HCT116 (cell line): ENCODE results near the gene DLEC1. TPM values are rescaled to one million over a fixed set of nuclear protein-coding genes. Genes with fewer than 3 reads are reported as not detected.
A peak's percentile ranks its signal among the peaks of the same experiment; 100 is the strongest.

Experiments
- CEBPB ChIP-seq: IDR thresholded peaks from 2 replicates; pipeline ENCODE4 v1.6.1; 2012; ENCODE audit warnings: low read depth
- ELF1 ChIP-seq: IDR thresholded peaks from 2 replicates; pipeline ENCODE4 v1.6.1; 2012; ENCODE audit warnings: low read depth, borderline replicate concordance
- EZH2 ChIP-seq: fragments of 200-600 bp; sonication (generic); IDR thresholded peaks from 2 replicates; pipeline ENCODE4 v1.6.1; 2017; ENCODE audit warnings: antibody characterized with exemption, mixed run types
- FOSL1 ChIP-seq: IDR thresholded peaks from 2 replicates; pipeline ENCODE4 v1.6.1; 2012; ENCODE audit warnings: low read depth
- RAD21 ChIP-seq: IDR thresholded peaks from 2 replicates; pipeline ENCODE4 v1.6.1; 2012; ENCODE audit warnings: low read depth, mild to moderate bottlenecking
- SIN3A ChIP-seq: IDR thresholded peaks from 2 replicates; pipeline ENCODE4 v1.6.1; 2012; ENCODE audit warnings: low read depth
- SP1 ChIP-seq: IDR thresholded peaks from 2 replicates; pipeline ENCODE4 v1.6.1; 2012; ENCODE audit warnings: low read depth
- SRF ChIP-seq: IDR thresholded peaks from 2 replicates; pipeline ENCODE4 v1.6.1; 2012; ENCODE audit warnings: low read depth
- TCF7L2 ChIP-seq: IDR thresholded peaks from 2 replicates; pipeline ENCODE4 v1.7.0; 2011; ENCODE audit warnings: borderline replicate concordance, inconsistent platforms; ENCODE audit not compliant: insufficient read depth, insufficient read length; ENCODE audit errors: extremely low read depth
- ZFX ChIP-seq: fragments of 450-650 bp; IDR thresholded peaks from 2 replicates; pipeline ENCODE4 v1.6.1; 2017
- total RNA-seq: library from RNA; stranded (reverse); gene quantifications from one replicate; pipeline ENCODE4 v1.2.1, GENCODE V29; 2021; ENCODE audit not compliant: unreplicated experiment
- TF ChIP-seq, protein P1 (sequence below), 3 experiments: fragments of 200-600 bp in 1 of 3; sonication (generic) in 1 of 3; IDR thresholded peaks in 2 of 3; conservative IDR thresholded peaks in 1 of 3; 2 replicates each; pipeline ENCODE4 v1.5.1; 2012 to 2017; ENCODE audit warnings: low read depth in 2 of 3, low read length in 2 of 3, antibody characterized with exemption in 1 of 3, borderline replicate concordance in 1 of 3, control low read depth in 1 of 3, mild to moderate bottlenecking in 1 of 3, mixed read lengths in 1 of 3, mixed run types in 1 of 3, moderate library complexity in 1 of 3; ENCODE audit not compliant: insufficient read depth in 1 of 3
- TF ChIP-seq, protein P2 (sequence below): IDR thresholded peaks from 2 replicates; pipeline ENCODE4 v1.6.1; 2012

Gene DLEC1
- total RNA-seq, 1 experiment from 2014 or later = 0.61 TPM

DNA sequence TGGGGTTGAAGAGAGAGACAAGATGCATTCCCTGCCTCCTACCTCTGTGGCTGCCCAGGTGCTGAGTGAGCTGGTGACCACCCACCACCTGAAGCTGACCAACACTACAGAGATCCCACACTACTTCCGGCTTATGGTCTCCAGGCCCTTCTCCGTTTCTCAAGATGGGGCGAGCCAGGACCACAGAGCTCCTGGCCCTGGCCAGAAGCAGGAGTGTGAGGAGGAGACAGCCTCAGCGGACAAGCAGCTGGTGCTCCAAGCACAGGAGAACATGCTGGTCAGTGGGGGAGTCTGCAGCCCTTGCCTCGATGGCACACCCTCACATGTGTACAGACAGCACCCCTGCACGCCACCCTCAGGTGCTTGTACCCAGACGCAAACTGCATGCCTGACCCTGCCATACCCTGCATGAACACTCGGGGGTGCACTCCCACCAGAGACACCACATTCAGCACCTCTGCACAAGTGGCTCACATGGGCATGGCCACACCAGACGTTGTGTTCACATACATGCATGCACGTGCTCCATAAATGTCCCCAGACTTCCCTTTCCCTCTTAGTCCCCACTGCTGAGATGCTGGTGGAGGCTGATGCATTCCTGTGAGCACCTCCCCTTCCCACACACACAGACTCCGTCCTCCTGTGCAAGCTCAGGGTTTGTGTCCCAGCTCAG, 78.9 kb downstream of the DLEC1 start (continued):
- TF ChIP-seq RAD21 (peak; percentile 94), ELF1 (no peak), FOSL1 (no peak), SP1 (no peak), EZH2 (no peak), TCF7L2 (no peak), CEBPB (no peak), SRF (no peak), SIN3A (no peak), ZFX (no peak)
- TF ChIP-seq, protein P1, sequence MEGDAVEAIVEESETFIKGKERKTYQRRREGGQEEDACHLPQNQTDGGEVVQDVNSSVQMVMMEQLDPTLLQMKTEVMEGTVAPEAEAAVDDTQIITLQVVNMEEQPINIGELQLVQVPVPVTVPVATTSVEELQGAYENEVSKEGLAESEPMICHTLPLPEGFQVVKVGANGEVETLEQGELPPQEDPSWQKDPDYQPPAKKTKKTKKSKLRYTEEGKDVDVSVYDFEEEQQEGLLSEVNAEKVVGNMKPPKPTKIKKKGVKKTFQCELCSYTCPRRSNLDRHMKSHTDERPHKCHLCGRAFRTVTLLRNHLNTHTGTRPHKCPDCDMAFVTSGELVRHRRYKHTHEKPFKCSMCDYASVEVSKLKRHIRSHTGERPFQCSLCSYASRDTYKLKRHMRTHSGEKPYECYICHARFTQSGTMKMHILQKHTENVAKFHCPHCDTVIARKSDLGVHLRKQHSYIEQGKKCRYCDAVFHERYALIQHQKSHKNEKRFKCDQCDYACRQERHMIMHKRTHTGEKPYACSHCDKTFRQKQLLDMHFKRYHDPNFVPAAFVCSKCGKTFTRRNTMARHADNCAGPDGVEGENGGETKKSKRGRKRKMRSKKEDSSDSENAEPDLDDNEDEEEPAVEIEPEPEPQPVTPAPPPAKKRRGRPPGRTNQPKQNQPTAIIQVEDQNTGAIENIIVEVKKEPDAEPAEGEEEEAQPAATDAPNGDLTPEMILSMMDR (IDR thresholded peaks at IDR 0.05 in 2 of 3, conservative IDR thresholded peaks at IDR 0.05 in 1 of 3; ENCODE audit: borderline replicate concordance in 1 of 3, insufficient read depth in 1 of 3, low read depth in 2 of 3, low read length in 2 of 3) = peak; percentile 86 to 88 (median 86)
- TF ChIP-seq, protein P2, sequence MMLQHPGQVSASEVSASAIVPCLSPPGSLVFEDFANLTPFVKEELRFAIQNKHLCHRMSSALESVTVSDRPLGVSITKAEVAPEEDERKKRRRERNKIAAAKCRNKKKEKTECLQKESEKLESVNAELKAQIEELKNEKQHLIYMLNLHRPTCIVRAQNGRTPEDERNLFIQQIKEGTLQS = no peak
